ENCODE measurements around the gene CCDC8.
"Not testable (repeated sequence)": the region's sequence is repeated elsewhere in the genome, so short reads cannot be mapped to it uniquely, and the experiment has no call there.

CCDC8 gene

GRCh38 chr19:46381346-46381745 lies 32.0 kb downstream of the CCDC8 start:
- DNase-seq = no peak

GRCh38 chr19:46380690-46381089 lies 32.7 kb downstream of the CCDC8 start:
- DNase-seq = no peak

DNA sequence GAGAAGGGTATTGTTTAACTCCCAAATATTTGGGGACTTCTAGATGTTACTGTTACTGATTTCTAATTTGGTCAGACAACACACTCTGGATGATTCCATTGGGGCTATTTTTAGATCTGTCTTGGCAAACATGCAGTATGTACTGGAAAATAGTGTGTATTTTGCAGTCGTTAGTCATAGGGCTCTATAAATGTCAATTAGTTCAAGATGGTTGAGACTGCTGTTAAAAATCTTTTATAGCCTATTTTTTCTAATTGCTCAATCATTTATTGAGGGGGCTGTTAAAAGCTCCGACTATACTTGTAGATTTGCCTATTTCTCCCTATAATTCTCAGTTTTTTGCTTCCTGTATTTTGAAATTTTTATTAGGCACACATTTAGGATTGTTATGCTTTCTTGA lies 35.1 kb downstream of the CCDC8 start:
- DNase-seq = no peak

- DNase-seq = no peak
Observed at GRCh38 chr19:46376241-46377153, 36.9 kb downstream of the CCDC8 start.

DNA sequence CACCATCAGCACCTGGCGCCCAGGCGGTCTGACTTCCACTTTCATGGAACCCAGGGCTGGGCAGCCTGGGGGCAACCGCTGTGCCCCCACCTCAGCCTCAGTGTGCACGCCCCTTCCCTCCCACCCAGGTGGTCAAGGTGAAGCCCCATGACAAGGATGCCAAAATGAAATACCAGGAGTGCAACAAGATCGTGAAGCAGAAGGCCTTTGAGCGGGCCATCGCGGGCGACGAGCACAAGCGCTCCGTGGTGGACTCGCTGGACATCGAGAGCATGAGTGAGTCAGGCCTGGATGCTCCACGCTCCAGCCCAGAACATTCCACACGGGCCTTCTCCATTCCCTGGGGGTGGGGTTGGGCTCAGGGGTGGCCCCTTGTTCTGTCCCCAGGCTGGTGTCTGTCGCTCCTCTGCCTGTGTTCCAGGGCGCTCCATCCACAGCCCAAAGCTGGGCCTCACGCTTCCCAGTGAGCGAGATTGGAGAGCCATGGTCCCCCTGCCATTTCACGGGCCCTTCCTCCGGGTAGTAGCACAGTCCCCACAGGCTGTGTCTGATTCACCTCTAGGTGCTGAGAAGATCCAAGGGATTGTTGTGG lies 37.8 kb downstream of the CCDC8 start:
- DNase-seq = not testable (repeated sequence)

DNA sequence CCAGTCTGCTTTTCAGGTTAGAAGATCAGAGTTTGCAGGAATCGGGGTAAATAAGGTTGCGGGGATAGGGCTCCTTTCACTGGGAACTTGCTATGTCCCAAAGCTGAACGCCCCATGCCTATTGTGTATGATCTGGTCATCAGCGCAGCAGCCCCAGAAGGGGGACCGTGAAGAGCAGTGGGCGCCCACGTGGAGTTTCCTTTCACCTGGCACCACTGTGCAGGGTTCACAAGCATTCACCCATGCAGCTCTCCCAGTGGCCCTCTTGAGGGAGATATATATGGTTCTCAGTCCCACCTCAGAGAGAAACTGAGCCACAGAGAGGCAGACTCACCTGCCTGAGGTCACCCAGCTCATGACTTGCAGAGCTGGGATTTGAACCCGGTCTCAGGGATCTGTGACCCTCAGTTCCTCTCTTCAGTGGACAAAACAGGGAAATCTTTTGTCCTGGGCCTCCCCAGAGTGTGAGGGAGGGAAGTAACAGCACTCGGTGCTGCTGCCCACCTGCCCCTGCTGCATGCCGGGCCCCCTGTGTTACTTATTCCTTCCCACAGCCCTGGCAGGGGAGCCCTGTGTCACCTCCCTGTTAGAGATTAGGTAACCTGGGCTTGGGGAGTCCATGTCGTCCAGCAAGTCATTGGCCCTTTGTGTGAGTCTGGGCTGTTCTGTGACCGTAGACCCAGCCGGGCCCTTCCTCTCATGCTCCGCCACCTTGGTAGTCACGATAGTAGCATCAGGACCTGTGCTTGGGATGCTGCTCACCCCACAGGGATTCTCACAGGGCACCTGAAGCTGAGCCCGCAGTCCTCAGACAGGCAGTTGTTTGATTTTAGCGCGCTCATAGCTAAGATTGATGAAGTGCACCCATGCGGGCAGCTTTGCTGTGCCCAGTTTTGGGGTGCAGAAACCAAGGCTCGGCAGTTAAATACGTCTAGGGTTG lies 38.6 kb downstream of the CCDC8 start:
- DNase-seq = no peak

- no peak for DNase-seq
Observed at GRCh38 chr19:46373491-46374359, 39.6 kb downstream of the CCDC8 start.

GRCh38 chr19:46372901-46373490 lies 40.4 kb downstream of the CCDC8 start:
- DNase-seq = no peak

GRCh38 chr19:46371371-46371901 lies 41.9 kb downstream of the CCDC8 start:
- DNase-seq = no peak

GRCh38 chr19:46369817-46370216 lies 43.5 kb downstream of the CCDC8 start:
- no peak for DNase-seq

DNA sequence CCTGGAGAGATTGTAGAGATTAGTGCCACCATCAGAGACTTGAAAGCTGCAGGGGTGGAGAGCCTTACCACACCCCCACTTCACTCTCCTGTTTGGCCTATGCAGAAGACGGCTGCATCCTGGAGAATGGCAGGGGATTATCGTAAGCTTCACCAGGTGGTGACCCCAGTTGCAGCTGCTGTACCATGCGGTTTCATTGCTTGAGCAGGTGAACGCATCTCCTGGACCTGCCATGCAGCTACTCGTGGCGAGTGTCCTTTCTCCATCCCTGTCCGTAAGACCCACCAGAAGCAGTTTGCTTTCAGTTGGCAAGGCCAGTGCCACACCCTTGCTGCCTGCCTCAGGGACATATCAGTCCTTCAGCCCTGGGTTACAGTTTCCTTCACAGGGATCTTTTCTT lies 45.2 kb downstream of the CCDC8 start:
- no peak for DNase-seq

DNA sequence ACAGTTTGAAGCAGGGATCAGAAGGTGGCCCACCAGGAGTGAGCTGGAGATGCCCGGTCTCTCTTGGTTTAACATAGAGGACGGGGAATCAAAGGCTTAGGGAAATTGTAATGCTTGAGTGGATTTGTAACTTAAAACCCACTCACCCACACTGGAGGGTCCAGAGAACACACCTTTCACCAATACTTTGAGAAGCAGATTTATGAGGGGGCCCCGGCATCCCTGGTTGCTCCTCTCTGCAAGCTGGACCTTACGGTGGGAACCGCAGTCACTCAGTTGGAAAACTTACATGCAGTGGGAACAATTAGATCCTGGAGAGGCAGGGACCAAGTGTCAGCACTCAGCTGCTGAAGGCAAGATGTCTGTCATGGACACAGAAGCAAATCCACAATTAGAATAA lies 45.9 kb downstream of the CCDC8 start:
- no peak for DNase-seq

- DNase-seq = no peak
Observed at GRCh38 chr19:46366620-46367292, 46.6 kb downstream of the CCDC8 start.

DNA sequence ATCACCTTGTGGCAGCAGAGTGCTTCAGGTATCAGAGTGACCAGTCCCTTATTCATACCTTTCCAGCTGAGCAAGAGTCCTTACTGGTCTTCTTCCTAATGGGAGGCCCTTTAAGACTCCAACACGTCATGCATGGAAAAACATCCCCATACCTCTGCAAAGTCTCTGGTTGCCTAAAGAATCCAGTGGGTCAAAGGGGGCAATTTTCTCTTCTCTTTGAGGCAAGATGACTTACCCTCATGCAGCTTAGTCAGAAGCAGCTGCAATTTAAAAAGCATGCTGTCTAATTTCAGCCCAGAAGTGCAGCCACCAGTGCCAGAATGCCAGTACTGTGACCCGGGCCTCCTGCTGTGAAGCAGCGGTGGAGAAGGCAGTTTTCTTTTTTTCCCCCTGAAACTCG lies 47.8 kb downstream of the CCDC8 start:
- no peak for DNase-seq

DNA sequence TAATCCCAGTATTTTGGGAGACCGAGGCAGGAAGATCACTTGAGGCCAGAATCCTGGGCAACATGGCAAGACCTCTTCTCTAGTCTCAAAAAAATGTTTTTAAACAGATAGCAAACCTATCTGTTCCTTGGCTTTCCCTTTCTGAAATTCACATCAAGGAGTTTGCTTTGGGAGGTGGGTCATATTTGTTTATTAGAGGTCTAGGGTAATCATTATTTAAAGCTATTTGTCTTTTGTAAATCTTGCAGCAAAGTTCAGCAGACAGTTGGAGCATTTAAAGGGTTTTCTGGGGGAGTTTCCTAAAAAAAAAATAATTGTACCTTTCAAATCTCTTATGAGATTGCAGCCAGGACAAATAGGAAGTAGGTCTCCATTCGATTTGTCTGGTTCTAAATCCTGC lies 49.0 kb downstream of the CCDC8 start:
- no peak for DNase-seq

DNA sequence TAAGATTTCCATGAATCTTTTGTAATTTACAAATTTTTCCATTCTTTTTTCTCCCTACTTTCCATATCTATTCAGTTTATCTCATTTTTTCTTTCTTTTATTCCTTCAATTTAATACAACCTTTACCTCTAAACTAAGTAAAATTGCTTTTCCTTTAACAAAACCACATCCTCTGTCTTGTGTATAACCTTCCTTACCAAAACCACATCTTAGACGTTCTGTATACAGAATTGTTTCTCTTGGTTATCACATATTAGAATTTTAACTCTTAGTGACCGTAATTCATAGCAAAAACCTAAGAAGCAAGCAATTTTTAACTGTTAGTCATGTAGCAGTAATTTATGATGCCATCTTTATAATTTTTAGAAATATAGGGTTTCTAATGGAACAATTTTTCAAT lies 51.4 kb downstream of the CCDC8 start:
- no peak for DNase-seq
